ENCODE data around the gene CD36.

CD36 gene

GRCh38 chr7:80622541-80622940 is 15.9 kb upstream of the CD36 start:
- peaks cover 0 to 10% (median 4%) of the 10 kb centered on the region in 4 experiments for H3K4me1 ChIP-seq (ENCODE audit: control extremely low read depth in 1 of 4, control insufficient read depth in 4 of 4, insufficient read depth in 4 of 4, low read length in 3 of 4)
- peaks cover 0 to 9% (median 3%) of the 10 kb centered on the region in 5 experiments for H3K9me3 ChIP-seq (ENCODE audit: control extremely low read depth in 1 of 5, control insufficient read depth in 4 of 5, insufficient read depth in 2 of 5, low read depth in 1 of 5, low read length in 4 of 5)
- ChIA-PET POLR2A (no interaction called here), CTCF (interaction anchor here (0.6 to 1.7 kb wide), 4 partner anchors 11 to 195 kb away, joined by 3 to 4 read pairs (median 4); no protein-coding TSS in a partner anchor)
- no peak overlapping the region for H3K27ac ChIP-seq (ENCODE audit: insufficient read depth in 1 of 2, low read depth in 1 of 2, low read length in 2 of 2, poor library complexity in 1 of 2, severe bottlenecking in 2 of 2)
- H3K4me3 ChIP-seq (ENCODE audit: control insufficient read depth in 1 of 7, extremely low read depth in 1 of 7, insufficient read depth in 4 of 7, low read depth in 2 of 7, low read length in 6 of 7): peak overlapping the region in 1 of 7 experiments; percentile 13
- H3K36me3 ChIP-seq (ENCODE audit: control insufficient read depth in 4 of 4, insufficient read depth in 4 of 4, low read length in 3 of 4): no peaks in the 10 kb centered on the region
- H3K27me3 ChIP-seq (replicated peaks in 2 of 5; ENCODE audit: control insufficient read depth in 4 of 5, insufficient read depth in 5 of 5, low read length in 4 of 5): no peaks in the 10 kb centered on the region
- no CpG with 5 or more reads among the region's 1 CpG for WGBS (ENCODE audit: insufficient coverage)
- peak in 2 of 3 donors; percentile 69 to 79 for DNase-seq

GRCh38 chr7:80623503-80624252 is 14.8 kb upstream of the CD36 start:
- Histone ChIP-seq H3K4me3 (ENCODE audit: control insufficient read depth in 1 of 7, extremely low read depth in 1 of 7, insufficient read depth in 4 of 7, low read depth in 2 of 7, low read length in 6 of 7) (no peak overlapping the region), H3K27ac (ENCODE audit: insufficient read depth in 1 of 2, low read depth in 1 of 2, low read length in 2 of 2, poor library complexity in 1 of 2, severe bottlenecking in 2 of 2) (no peak overlapping the region), H3K9me3 (ENCODE audit: control extremely low read depth in 1 of 5, control insufficient read depth in 4 of 5, insufficient read depth in 2 of 5, low read depth in 1 of 5, low read length in 4 of 5) (peaks cover 0 to 7% (median 3%) of the 10 kb centered on the region in 5 experiments), H3K36me3 (ENCODE audit: control insufficient read depth in 4 of 4, insufficient read depth in 4 of 4, low read length in 3 of 4) (no peaks in the 10 kb centered on the region), H3K27me3 (replicated peaks in 2 of 5; ENCODE audit: control insufficient read depth in 4 of 5, insufficient read depth in 5 of 5, low read length in 4 of 5) (no peaks in the 10 kb centered on the region), H3K4me1 (ENCODE audit: control extremely low read depth in 1 of 4, control insufficient read depth in 4 of 4, insufficient read depth in 4 of 4, low read length in 3 of 4) (peaks cover 0 to 10% (median 4%) of the 10 kb centered on the region in 4 experiments)
- ChIA-PET POLR2A (no interaction called here), CTCF (interaction anchor here (1.2 kb wide), 1 partner anchor 196 kb away, joined by 4 read pairs; no protein-coding TSS in a partner anchor)
- 92% methylated on average over 2 of the region's 3 CpGs for WGBS (ENCODE audit: insufficient coverage)
- no peak for DNase-seq

GRCh38 chr7:80624763-80625162 is 13.7 kb upstream of the CD36 start:
- Histone ChIP-seq H3K27ac (ENCODE audit: insufficient read depth in 1 of 2, low read depth in 1 of 2, low read length in 2 of 2, poor library complexity in 1 of 2, severe bottlenecking in 2 of 2) (no peak overlapping the region), H3K9me3 (ENCODE audit: control extremely low read depth in 1 of 5, control insufficient read depth in 4 of 5, insufficient read depth in 2 of 5, low read depth in 1 of 5, low read length in 4 of 5) (peaks cover 0 to 4% (median 0%) of the 10 kb centered on the region in 5 experiments), H3K27me3 (replicated peaks in 2 of 5; ENCODE audit: control insufficient read depth in 4 of 5, insufficient read depth in 5 of 5, low read length in 4 of 5) (no peaks in the 10 kb centered on the region), H3K4me3 (ENCODE audit: control insufficient read depth in 1 of 7, extremely low read depth in 1 of 7, insufficient read depth in 4 of 7, low read depth in 2 of 7, low read length in 6 of 7) (no peak overlapping the region), H3K4me1 (ENCODE audit: control extremely low read depth in 1 of 4, control insufficient read depth in 4 of 4, insufficient read depth in 4 of 4, low read length in 3 of 4) (peaks cover 0 to 10% (median 4%) of the 10 kb centered on the region in 4 experiments), H3K36me3 (ENCODE audit: control insufficient read depth in 4 of 4, insufficient read depth in 4 of 4, low read length in 3 of 4) (no peaks in the 10 kb centered on the region)
- no peak for DNase-seq
- POLR2A ChIA-PET: no interaction called here
- CTCF ChIA-PET: no interaction called here
- WGBS (ENCODE audit: insufficient coverage): 100% methylated on average over 1 of the region's 1 CpG

DNA sequence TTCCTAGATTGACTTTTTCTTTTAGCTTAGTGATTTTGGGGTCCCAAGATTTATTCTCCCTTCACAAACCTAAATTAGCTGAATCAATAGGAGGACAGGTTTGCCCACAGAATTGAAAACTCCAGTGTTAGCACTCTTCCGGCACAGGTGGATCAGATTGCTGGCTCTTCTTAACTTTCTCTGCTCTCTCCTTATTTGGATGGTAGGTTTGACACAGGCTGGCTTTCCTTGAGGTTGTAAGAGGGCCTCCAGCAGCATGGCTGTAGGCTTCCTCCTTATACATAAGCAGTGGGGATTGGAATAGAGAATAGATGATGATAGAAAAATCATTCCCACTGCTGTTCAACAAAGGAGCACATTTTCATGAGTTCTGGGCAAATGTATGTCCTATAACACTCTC is 9.4 kb upstream of the CD36 start:
- Histone ChIP-seq H3K4me3 (ENCODE audit: control insufficient read depth in 1 of 7, extremely low read depth in 1 of 7, insufficient read depth in 4 of 7, low read depth in 2 of 7, low read length in 6 of 7) (no peak overlapping the region), H3K4me1 (ENCODE audit: control extremely low read depth in 1 of 4, control insufficient read depth in 4 of 4, insufficient read depth in 4 of 4, low read length in 3 of 4) (peaks cover 5 to 33% (median 12%) of the 10 kb centered on the region in 4 experiments), H3K27me3 (replicated peaks in 2 of 5; ENCODE audit: control insufficient read depth in 4 of 5, insufficient read depth in 5 of 5, low read length in 4 of 5) (no peaks in the 10 kb centered on the region), H3K36me3 (ENCODE audit: control insufficient read depth in 4 of 4, insufficient read depth in 4 of 4, low read length in 3 of 4) (no peaks in the 10 kb centered on the region), H3K9me3 (ENCODE audit: control extremely low read depth in 1 of 5, control insufficient read depth in 4 of 5, insufficient read depth in 2 of 5, low read depth in 1 of 5, low read length in 4 of 5) (no peaks in the 10 kb centered on the region), H3K27ac (ENCODE audit: insufficient read depth in 1 of 2, low read depth in 1 of 2, low read length in 2 of 2, poor library complexity in 1 of 2, severe bottlenecking in 2 of 2) (no peak overlapping the region)
- CTCF ChIA-PET: interaction anchor here (0.6 to 1.5 kb wide), 3 partner anchors 9 to 570 kb away, joined by 3 to 4 read pairs (median 3); no protein-coding TSS in a partner anchor
- DNase-seq: no peak
- POLR2A ChIA-PET: interaction anchor here (0.5 kb wide), 1 partner anchor 1432 kb away, joined by 3 read pairs; no protein-coding TSS in a partner anchor
- 80% methylated on average over 1 of the region's 1 CpG for WGBS (ENCODE audit: insufficient coverage)

- DNase-seq: no peak
- Histone ChIP-seq H3K4me3 (ENCODE audit: control insufficient read depth in 1 of 7, extremely low read depth in 1 of 7, insufficient read depth in 4 of 7, low read depth in 2 of 7, low read length in 6 of 7) (no peak overlapping the region), H3K27ac (ENCODE audit: insufficient read depth in 1 of 2, low read depth in 1 of 2, low read length in 2 of 2, poor library complexity in 1 of 2, severe bottlenecking in 2 of 2) (no peak overlapping the region), H3K27me3 (replicated peaks in 2 of 5; ENCODE audit: control insufficient read depth in 4 of 5, insufficient read depth in 5 of 5, low read length in 4 of 5) (no peaks in the 10 kb centered on the region), H3K4me1 (ENCODE audit: control extremely low read depth in 1 of 4, control insufficient read depth in 4 of 4, insufficient read depth in 4 of 4, low read length in 3 of 4) (peaks cover 7 to 50% (median 18%) of the 10 kb centered on the region in 4 experiments), H3K36me3 (ENCODE audit: control insufficient read depth in 4 of 4, insufficient read depth in 4 of 4, low read length in 3 of 4) (no peaks in the 10 kb centered on the region), H3K9me3 (ENCODE audit: control extremely low read depth in 1 of 5, control insufficient read depth in 4 of 5, insufficient read depth in 2 of 5, low read depth in 1 of 5, low read length in 4 of 5) (no peaks in the 10 kb centered on the region)
- ChIA-PET CTCF (interaction anchor here (0.6 kb wide), 1 partner anchor 12 kb away, joined by 3 read pairs; no protein-coding TSS in a partner anchor), POLR2A (no interaction called here)
- 97% methylated on average over 4 of the region's 7 CpGs for WGBS (ENCODE audit: insufficient coverage)
Measured at GRCh38 chr7:80630608-80631405, 7.6 kb upstream of the CD36 start.

- Histone ChIP-seq H3K27me3 (replicated peaks in 2 of 5; ENCODE audit: control insufficient read depth in 4 of 5, insufficient read depth in 5 of 5, low read length in 4 of 5) (no peaks in the 10 kb centered on the region), H3K36me3 (ENCODE audit: control insufficient read depth in 4 of 4, insufficient read depth in 4 of 4, low read length in 3 of 4) (no peaks in the 10 kb centered on the region), H3K4me3 (ENCODE audit: control insufficient read depth in 1 of 7, extremely low read depth in 1 of 7, insufficient read depth in 4 of 7, low read depth in 2 of 7, low read length in 6 of 7) (no peak overlapping the region), H3K4me1 (ENCODE audit: control extremely low read depth in 1 of 4, control insufficient read depth in 4 of 4, insufficient read depth in 4 of 4, low read length in 3 of 4) (peaks cover 7 to 53% (median 18%) of the 10 kb centered on the region in 4 experiments), H3K9me3 (ENCODE audit: control extremely low read depth in 1 of 5, control insufficient read depth in 4 of 5, insufficient read depth in 2 of 5, low read depth in 1 of 5, low read length in 4 of 5) (no peaks in the 10 kb centered on the region), H3K27ac (ENCODE audit: insufficient read depth in 1 of 2, low read depth in 1 of 2, low read length in 2 of 2, poor library complexity in 1 of 2, severe bottlenecking in 2 of 2) (no peak overlapping the region)
- POLR2A ChIA-PET: no interaction called here
- CTCF ChIA-PET: interaction anchor here (1.3 kb wide), 1 partner anchor 27 kb away, joined by 4 read pairs; no protein-coding TSS in a partner anchor
- no peak for DNase-seq
Measured at GRCh38 chr7:80631421-80631820, 7.0 kb upstream of the CD36 start.
